CMK (cell line): ENCODE data around the gene RNPC3.

Experiments used
- DNase-seq: peaks from one replicate; pipeline ENCODE4 v3.0.0-alpha.2; 2010; ENCODE audit warnings: low read depth

The RNPC3 gene

GRCh38 chr1:103525607-103526507 is at the start of gene RNPC3:
TSS of gene RNPC3 (plus strand) at chr1:103525699. CDS start at chr1:103526071, 372 bp downstream.
- DNase-seq, result peak; percentile 51

- DNase-seq, result no peak
Measured at GRCh38 chr1:103477101-103477500, 48.4 kb upstream of the RNPC3 start.

- DNase-seq, result no peak
Measured at GRCh38 chr1:103489935-103490334, 35.6 kb upstream of the RNPC3 start.

GRCh38 chr1:103492003-103492625 is 33.4 kb upstream of the RNPC3 start:
- DNase-seq, result no peak

GRCh38 chr1:103496014-103496635 is 29.4 kb upstream of the RNPC3 start:
- DNase-seq, result no peak

GRCh38 chr1:103497404-103497803 is 28.1 kb upstream of the RNPC3 start:
- DNase-seq, result no peak

- no peak for DNase-seq
Measured at GRCh38 chr1:103509250-103509649, 16.2 kb upstream of the RNPC3 start.

GRCh38 chr1:103513711-103514110 is 11.8 kb upstream of the RNPC3 start:
- DNase-seq, result no peak

GRCh38 chr1:103514920-103515503 is 10.5 kb upstream of the RNPC3 start:
- DNase-seq, result peak; percentile 15

GRCh38 chr1:103516283-103516682 is 9.2 kb upstream of the RNPC3 start:
- no peak for DNase-seq

- no peak for DNase-seq
Measured at GRCh38 chr1:103516693-103517092, 8.8 kb upstream of the RNPC3 start.

GRCh38 chr1:103517380-103518047 is 8.0 kb upstream of the RNPC3 start:
- DNase-seq, result no peak

- DNase-seq, result no peak
Measured at GRCh38 chr1:103520822-103521221, 4.7 kb upstream of the RNPC3 start.

GRCh38 chr1:103523346-103523745 is 2.2 kb upstream of the RNPC3 start:
- DNase-seq, result no peak

- DNase-seq, result peak; percentile 26
Measured at GRCh38 chr1:103525114-103525606, 339 bp upstream of the RNPC3 start.

- DNase-seq, result no peak
Measured at GRCh38 chr1:103527331-103527730, 1.8 kb downstream of the RNPC3 start.

- no peak for DNase-seq
Measured at GRCh38 chr1:103529746-103530145, 4.2 kb downstream of the RNPC3 start.

GRCh38 chr1:103538226-103538625 is 12.7 kb downstream of the RNPC3 start:
- DNase-seq, result no peak

GRCh38 chr1:103541431-103541830 is 15.9 kb downstream of the RNPC3 start:
- no peak for DNase-seq

- no peak for DNase-seq
Measured at GRCh38 chr1:103546496-103546895, 21.0 kb downstream of the RNPC3 start.

- DNase-seq, result no peak
Measured at GRCh38 chr1:103547840-103548239, 22.3 kb downstream of the RNPC3 start.

GRCh38 chr1:103560427-103560826 is 34.9 kb downstream of the RNPC3 start:
- no peak for DNase-seq
